HT1080 (cell line): ENCODE data around the gene IL2RG. TPM values are rescaled to one million over a fixed set of nuclear protein-coding genes. Genes with fewer than 3 reads are reported as not detected.
A peak's percentile ranks its signal among the peaks of the same experiment; 100 is the strongest.

Experiments used
- DNase-seq: peaks from one replicate; pipeline ENCODE4 v3.0.0-alpha.2; 2015; ENCODE audit warnings: low read depth
- small RNA-seq: library from RNA; depleted of rRNA; stranded (forward); fragments of <200 nt; gene quantifications from one replicate; pipeline ENCODE3, GENCODE V24; 2014
- total RNA-seq: library from RNA; depleted of rRNA; stranded (reverse); fragments of >200 nt; shearing (Covaris generic); gene quantifications from 2 replicates; pipeline ENCODE4 v1.2.3, GENCODE V29; 2014; rRNA removed

The IL2RG gene
- total RNA-seq, 1 experiment from 2014 or later = not detected

DNA sequence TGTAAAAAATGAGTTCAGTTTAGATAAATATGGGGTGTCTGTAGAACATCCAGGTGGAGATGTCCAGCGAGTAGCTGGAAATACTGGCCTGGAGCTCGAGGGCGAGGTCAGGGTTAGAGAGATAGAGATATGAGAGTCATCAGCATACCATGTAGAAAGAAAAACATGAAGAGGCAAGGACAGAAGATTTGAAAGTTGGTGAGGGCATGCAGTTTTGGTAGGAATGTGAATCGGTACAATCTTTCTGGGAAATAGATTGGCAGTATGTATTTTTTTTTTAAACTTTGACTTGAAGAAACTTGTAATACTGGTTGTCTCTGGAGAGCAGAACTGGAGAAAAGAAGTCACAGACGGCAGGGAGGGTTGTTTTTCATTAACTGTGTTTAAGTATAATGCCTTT lies 40.8 kb downstream of the IL2RG start:
- DNase-seq = no peak

DNA sequence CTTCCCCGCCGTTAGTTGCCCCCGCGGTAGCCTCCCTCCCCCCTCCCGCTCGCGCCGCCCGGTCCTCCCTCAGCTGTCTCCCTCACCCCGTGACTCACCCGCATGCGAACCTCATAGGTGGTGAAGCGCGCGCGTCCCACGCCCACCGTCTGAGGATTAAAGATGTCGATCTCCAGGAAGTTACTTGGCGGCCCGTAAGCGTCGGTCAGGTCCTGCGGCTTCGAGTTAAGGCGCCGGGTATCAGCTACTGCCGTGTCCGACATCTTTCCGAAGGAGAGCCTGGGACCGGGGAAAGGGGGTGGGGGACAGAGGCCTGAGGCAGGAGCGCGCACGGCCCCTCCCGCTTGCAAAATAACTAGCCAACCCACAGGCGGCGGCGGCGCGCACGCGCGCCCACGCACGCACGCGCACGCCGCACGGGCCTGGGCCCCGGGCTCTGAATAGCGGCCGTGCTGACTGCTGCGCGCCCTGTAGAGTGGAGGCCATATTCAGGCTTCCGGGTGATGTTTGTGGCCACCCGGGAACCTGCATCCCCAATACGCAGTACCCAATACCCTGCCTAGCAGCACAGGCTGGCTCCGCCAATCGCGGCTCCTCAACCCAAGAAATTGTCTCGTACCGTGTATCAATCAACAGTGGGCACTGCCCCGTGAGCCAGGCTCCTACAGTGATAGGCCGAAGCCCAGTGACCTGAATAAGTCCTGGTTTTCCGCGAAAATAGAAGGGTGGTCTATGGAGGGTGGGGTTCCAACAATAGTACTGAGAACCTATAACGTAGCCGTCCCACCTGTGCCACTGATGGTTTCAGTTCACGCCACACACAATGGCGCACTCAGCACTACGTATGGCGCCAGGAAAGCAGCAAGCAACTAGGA lies 43.1 kb downstream of the IL2RG start, which contains the start of gene SNX12:
Gene SNX12, minus strand, starts transcription at position 291 of the 875 bp plus-strand sequence. Its CDS starts 28 bp downstream, at position 263.
- DNase-seq = peak; percentile 94

DNA sequence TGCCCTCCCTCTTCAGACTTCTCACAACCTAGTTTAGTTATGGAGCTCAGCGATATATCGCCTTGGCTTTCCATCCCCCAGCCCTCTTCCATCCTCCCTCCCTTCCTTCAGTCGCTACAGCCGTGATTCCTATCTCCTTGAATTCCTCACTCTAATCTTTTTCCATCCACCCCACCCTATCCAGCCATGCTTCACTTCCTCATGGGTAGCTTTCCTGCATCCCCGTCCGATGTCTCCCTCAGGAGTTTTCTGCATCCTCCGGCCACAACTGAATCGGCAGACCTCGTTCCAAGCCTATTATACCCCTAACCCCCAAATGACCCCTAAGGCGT lies 43.7 kb downstream of the IL2RG start:
- peak; percentile 1 for DNase-seq

DNA sequence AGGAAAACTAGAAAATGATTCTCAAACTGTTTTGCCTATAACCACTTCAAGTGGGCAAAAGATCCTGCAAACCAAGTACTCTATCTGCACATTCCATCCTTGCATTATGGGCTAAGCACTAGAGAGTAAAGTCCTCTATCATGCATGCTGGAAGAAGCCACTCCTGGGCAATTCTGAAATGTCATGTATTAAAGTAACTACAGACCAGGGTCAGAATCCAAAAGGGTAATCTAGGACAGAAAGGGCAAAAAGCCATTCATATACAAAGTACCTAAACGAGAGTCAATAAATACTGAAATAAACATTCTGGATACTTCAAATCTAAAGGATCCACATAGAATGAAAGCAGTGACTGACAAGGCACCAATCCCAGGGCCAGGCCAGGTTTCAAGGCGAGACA lies 44.3 kb downstream of the IL2RG start:
- DNase-seq = no peak

DNA sequence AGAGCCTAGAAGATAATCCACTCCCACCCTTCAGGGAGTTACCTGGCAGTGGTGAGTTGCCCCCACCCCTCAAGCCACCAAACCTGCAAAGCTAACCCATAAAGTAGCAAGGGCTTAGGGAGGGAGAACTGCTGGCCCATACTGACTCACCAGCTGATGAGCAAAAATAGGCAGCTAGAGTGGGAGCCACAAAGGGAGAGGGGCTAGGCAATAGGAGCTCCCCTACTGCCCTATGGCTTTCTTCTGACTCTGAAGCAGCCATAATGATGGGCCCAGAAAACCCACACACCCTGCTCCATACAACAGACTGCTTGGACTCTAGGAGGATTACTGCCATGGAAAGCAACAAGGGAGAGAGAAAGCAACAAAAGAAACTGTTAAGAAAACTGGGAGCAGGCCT lies 51.2 kb downstream of the IL2RG start:
- no peak for DNase-seq

DNA sequence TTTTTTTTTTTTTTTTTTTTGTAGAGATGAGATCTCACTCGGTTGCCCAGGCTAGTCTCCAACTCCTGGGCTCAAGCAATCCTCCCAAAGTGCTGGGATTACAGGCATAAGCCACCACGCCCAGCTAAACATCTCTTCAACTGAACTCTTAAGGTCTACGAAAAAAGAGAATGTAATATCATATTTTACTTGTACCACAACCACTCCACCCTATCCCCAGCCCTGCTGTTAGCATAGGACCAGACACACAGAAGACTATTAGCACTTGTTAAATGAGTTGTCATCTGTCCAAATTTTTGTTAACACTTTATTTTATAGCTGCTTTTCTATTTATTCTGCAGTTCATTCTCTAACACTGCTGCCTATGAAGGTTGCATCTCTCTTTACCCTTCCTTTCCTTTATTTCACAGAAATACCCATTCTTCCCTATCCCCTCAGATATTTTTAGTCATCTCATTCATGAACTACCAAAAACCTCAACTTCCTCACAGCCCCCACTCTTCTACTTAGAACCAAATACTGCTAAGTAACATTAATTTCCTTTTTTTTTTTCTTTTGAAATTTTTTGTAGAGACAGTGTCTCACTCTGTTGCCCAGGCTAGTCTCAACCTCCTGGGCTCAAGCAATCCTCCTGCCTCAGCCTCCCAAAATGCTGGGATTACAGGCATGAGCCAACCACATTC lies 53.4 kb downstream of the IL2RG start:
- DNase-seq = no peak

Small RNA genes within 50 kb of the gene (small RNA-seq; reads per million reads assigned to genes)
- gene CXorf65 = not detected

Other genes starting within 250 kb of the IL2RG start
- not detected in 2 replicates for gene TEX11, start 202.9 kb downstream of the IL2RG start, total RNA-seq
- not detected in 2 replicates for gene SLC7A3, start 180.5 kb downstream of the IL2RG start, total RNA-seq
- gene SNX12, start 43.2 kb downstream of the IL2RG start, total RNA-seq = 61.2 and 68.9 TPM in 2 replicates
- gene FOXO4, start 15.7 kb downstream of the IL2RG start, total RNA-seq = 1.2 and 1.8 TPM in 2 replicates
- gene CXorf65, start 4.8 kb downstream of the IL2RG start, total RNA-seq = not detected in 2 replicates
- 10.1 and 13.6 TPM in 2 replicates for gene MED12, start 7.0 kb upstream of the IL2RG start, total RNA-seq
- 0.06 TPM in 1 of 2 replicates, not detected in the other for gene NLGN3, start 33.3 kb upstream of the IL2RG start, total RNA-seq
- not detected in 2 replicates for gene GJB1, start 111.6 kb upstream of the IL2RG start, total RNA-seq
- gene ZMYM3, start 142.6 kb upstream of the IL2RG start, total RNA-seq = 17.8 and 23.8 TPM in 2 replicates
- gene NONO, start 172.1 kb upstream of the IL2RG start, total RNA-seq = 469 and 520 TPM in 2 replicates
- gene ITGB1BP2, start 190.2 kb upstream of the IL2RG start, total RNA-seq = 0.97 and 1.00 TPM in 2 replicates